Keratinocyte (primary cell): ENCODE data around the gene PSG7. TPM values are rescaled to one million over a fixed set of nuclear protein-coding genes. Genes with fewer than 3 reads are reported as not detected.
"Not testable (repeated sequence)": the region's sequence is repeated elsewhere in the genome, so short reads cannot be mapped to it uniquely, and the experiment has no call there.

ENCODE experiments used
- DNase-seq: peaks from one replicate; pipeline ENCODE4 v3.0.0-alpha.2; 2011; ENCODE audit warnings: low read depth, missing footprints, low spot score
- FAIRE-seq: peaks from 2 replicates; lab custom pipeline; 2011; peaks lifted over from hg19 to GRCh38; lab: Jason Lieb, UNC
- H2AFZ ChIP-seq: 2 replicates; pipeline ENCODE4 v1.6.0; 2012; ENCODE audit warnings: low read length, control low read depth, inconsistent platforms; ENCODE audit not compliant: control insufficient read depth
- H3K27ac ChIP-seq: 2 replicates; pipeline ENCODE4 v1.5.1; 2011; ENCODE audit warnings: low read length; ENCODE audit not compliant: control insufficient read depth, insufficient read depth
- H3K27me3 ChIP-seq: 3 replicates; pipeline ENCODE4 v1.6.0; 2011; ENCODE audit warnings: low read length; ENCODE audit not compliant: control insufficient read depth, insufficient read depth; ENCODE audit errors: extremely low read depth
- H3K36me3 ChIP-seq, 2 experiments: 2 replicates in 1 of 2; 3 replicates in 1 of 2; pipeline ENCODE4 v1.5.1; 2011; ENCODE audit warnings: low read length in 2 of 2, mild to moderate bottlenecking in 1 of 2; ENCODE audit not compliant: control insufficient read depth in 2 of 2, insufficient read depth in 2 of 2; ENCODE audit errors: extremely low read depth in 1 of 2
- H3K4me1 ChIP-seq: 3 replicates; pipeline ENCODE4 v1.5.1; 2011; ENCODE audit warnings: low read length; ENCODE audit not compliant: control insufficient read depth, insufficient read depth; ENCODE audit errors: extremely low read depth
- H3K4me2 ChIP-seq: 3 replicates; pipeline ENCODE4 v1.6.0; 2011; ENCODE audit warnings: low read depth, low read length; ENCODE audit not compliant: control insufficient read depth, insufficient read depth; ENCODE audit errors: extremely low read depth
- H3K4me3 ChIP-seq, 3 experiments: fragments of 200-600 bp in 1 of 3; sonication (generic) in 1 of 3; 2 replicates in 2 of 3; 3 replicates in 1 of 3; pipeline ENCODE4 v1.5.1; 2011 to 2016; ENCODE audit warnings: low read length in 3 of 3, mild to moderate bottlenecking in 3 of 3, control low read depth in 2 of 3, inconsistent platforms in 1 of 3, low read depth in 1 of 3, mixed read lengths in 1 of 3, mixed run types in 1 of 3, moderate library complexity in 1 of 3; ENCODE audit not compliant: control insufficient read depth in 2 of 3, insufficient read depth in 2 of 3; ENCODE audit errors: extremely low read depth in 1 of 3
- H3K79me2 ChIP-seq: 2 replicates; pipeline ENCODE4 v1.6.0; 2012; ENCODE audit warnings: low read length; ENCODE audit not compliant: control insufficient read depth, insufficient read depth
- H3K9ac ChIP-seq: 3 replicates; pipeline ENCODE4 v1.6.0; 2011; ENCODE audit warnings: low read length; ENCODE audit not compliant: control insufficient read depth, insufficient read depth; ENCODE audit errors: extremely low read depth
- H3K9me1 ChIP-seq: 3 replicates; pipeline ENCODE4 v1.6.0; 2011; ENCODE audit warnings: low read length; ENCODE audit not compliant: control insufficient read depth, insufficient read depth; ENCODE audit errors: extremely low read depth
- H3K9me3 ChIP-seq: 2 replicates; pipeline ENCODE4 v1.5.1; 2012; ENCODE audit warnings: low read depth, low read length; ENCODE audit not compliant: control insufficient read depth
- H4K20me1 ChIP-seq: 3 replicates; pipeline ENCODE4 v1.6.0; 2011; ENCODE audit warnings: low read length; ENCODE audit not compliant: control insufficient read depth, insufficient read depth; ENCODE audit errors: extremely low read depth
- CTCF ChIP-seq, 3 experiments: IDR thresholded peaks in 1 of 3; conservative IDR thresholded peaks in 1 of 3; optimal IDR thresholded peaks in 1 of 3; 2 replicates in 2 of 3; 3 replicates in 1 of 3; pipeline versions ENCODE3 to v1.5.1; 2011; ENCODE audit warnings: low read length in 3 of 3, mild to moderate bottlenecking in 3 of 3, moderate library complexity in 2 of 3, control low read depth in 1 of 3, inconsistent platforms in 1 of 3; ENCODE audit not compliant: insufficient read depth in 2 of 3; ENCODE audit errors: extremely low read depth in 1 of 3
- EZH2 ChIP-seq: IDR thresholded peaks from one replicate; pipeline ENCODE4 v1.6.1; 2012; ENCODE audit warnings: inconsistent platforms, mild to moderate bottlenecking, low read length, moderate library complexity
- dilution Hi-C: fragments of 300-500 bp; cut with MboI; formaldehyde crosslinking; loops from one replicate; pipeline ENCODE4 v1.7.0; 2020; ENCODE audit warnings: low sequenced_read_pairs; ENCODE audit not compliant: extremely low pct_ligation_motif_present
- polyA plus RNA-seq, 5 experiments: library from polyadenylated mRNA; depleted of rRNA in 3 of 5; stranded (reverse) in 3 of 5; stranded (forward) in 1 of 5; unstranded in 1 of 5; fragments of >200 nt; gene quantifications; 1 replicate in 1 of 5; 2 replicates in 3 of 5; 3 replicates in 1 of 5; pipeline versions ENCODE4 v1.2.1 to v1.2.3, GENCODE V29; 2011 to 2012; ENCODE audit warnings: missing spikeins in 2 of 5, low read depth in 1 of 5, low replicate concordance in 1 of 5

PSG7 gene
- polyA plus RNA-seq, 1 donor (not counting 4 experiments of a cell fraction or from before 2014, with no cell fraction given) = not detected

- Histone ChIP-seq H2AFZ (no peak overlapping the region), H3K79me2 (no peaks in the 10 kb centered on the region), H3K9me3 (no peaks in the 10 kb centered on the region), H3K4me2 (no peak overlapping the region), H3K36me3 (no peaks in the 10 kb centered on the region), H3K27me3 (no peaks in the 10 kb centered on the region), H4K20me1 (no peaks in the 10 kb centered on the region), H3K4me3 (no peak overlapping the region), H3K4me1 (peaks cover 4% of the 10 kb centered on the region), H3K27ac (no peak overlapping the region), H3K9ac (no peak overlapping the region), H3K9me1 (no peaks in the 10 kb centered on the region)
- DNase-seq (no peak), FAIRE-seq (no peak)
- dilution Hi-C loops = no loop called here
- TF ChIP-seq EZH2 = no peak
- TF ChIP-seq CTCF (optimal IDR thresholded peaks at IDR 0.05 in 1 of 3, IDR thresholded peaks at IDR 0.05 in 1 of 3, conservative IDR thresholded peaks at IDR 0.05 in 1 of 3; ENCODE audit: extremely low read depth in 1 of 3, insufficient read depth in 2 of 3, low read length in 3 of 3) = no peak
Measured at GRCh38 chr19:42919757-42920079, 17.3 kb downstream of the PSG7 start.

GRCh38 chr19:42919070-42919756 is 17.8 kb downstream of the PSG7 start:
- TF ChIP-seq CTCF (optimal IDR thresholded peaks at IDR 0.05 in 1 of 3, IDR thresholded peaks at IDR 0.05 in 1 of 3, conservative IDR thresholded peaks at IDR 0.05 in 1 of 3; ENCODE audit: extremely low read depth in 1 of 3, insufficient read depth in 2 of 3, low read length in 3 of 3) = peak; percentile 37 to 56 (median 51)
- H2AFZ ChIP-seq, FAIRE-seq: not testable (repeated sequence)

GRCh38 chr19:42918377-42919069 is 18.5 kb downstream of the PSG7 start:
- H4K20me1 ChIP-seq, H3K27me3 ChIP-seq, DNase-seq, H2AFZ ChIP-seq, dilution Hi-C loops, FAIRE-seq, H3K36me3 ChIP-seq, H3K9me3 ChIP-seq, H3K79me2 ChIP-seq, H3K9me1 ChIP-seq, H3K4me3 ChIP-seq, H3K4me2 ChIP-seq, H3K9ac ChIP-seq, H3K4me1 ChIP-seq, H3K27ac ChIP-seq: not testable (repeated sequence)

More at GRCh38 chr19:42919070-42919756, 17.8 kb downstream of the PSG7 start:
- H3K4me3 ChIP-seq, dilution Hi-C loops, H3K36me3 ChIP-seq, H3K27me3 ChIP-seq, H4K20me1 ChIP-seq, H3K9me1 ChIP-seq, H3K27ac ChIP-seq, H3K4me1 ChIP-seq, H3K4me2 ChIP-seq, H3K9ac ChIP-seq, DNase-seq, H3K79me2 ChIP-seq, H3K9me3 ChIP-seq: not testable (repeated sequence)
